GM19193 (cell line): ENCODE data around the gene ACSS1.

ENCODE experiments used
- POLR2A ChIP-seq: IDR thresholded peaks from 4 replicates; pipeline ENCODE4 v1.6.1; 2011; ENCODE audit not compliant: insufficient read depth, insufficient read length; ENCODE audit errors: extremely low read depth

Gene ACSS1

DNA sequence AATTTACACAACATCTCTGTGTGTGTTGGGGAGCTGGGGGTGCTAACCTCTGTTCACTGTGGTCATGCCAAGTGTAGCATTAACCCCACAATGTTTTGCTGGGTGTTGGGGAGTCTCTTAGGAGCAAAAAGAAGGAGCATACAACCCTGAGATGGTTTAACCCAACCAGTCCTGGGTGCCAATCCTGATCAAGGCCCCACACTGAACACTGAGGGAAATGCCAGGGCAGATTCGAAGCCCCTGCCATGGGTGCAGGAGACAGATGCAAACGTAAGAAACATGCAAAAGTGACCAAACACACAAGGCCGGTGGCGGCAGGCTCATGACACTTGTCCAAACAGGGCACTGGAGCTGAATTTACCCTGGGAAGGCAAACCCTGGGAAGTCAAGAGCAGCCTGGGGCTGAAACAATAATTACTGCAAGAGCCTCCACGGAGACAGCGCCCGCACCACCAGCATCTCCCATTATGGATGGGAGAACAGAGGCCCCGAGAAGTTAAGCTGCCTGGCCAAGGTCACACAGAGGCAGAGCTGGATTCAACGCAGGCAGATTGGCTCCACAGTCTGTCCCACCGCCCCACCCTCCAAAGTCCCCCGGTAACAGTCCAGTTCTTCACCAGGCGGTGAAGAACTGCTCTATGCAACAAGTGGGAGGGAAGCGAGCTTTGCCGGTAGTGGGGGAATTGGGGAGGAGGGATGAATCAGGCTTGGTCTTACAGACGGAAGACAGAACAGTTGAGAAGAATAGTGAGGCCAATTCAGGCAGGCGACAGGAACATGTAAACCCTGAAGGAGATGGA, 8.5 kb downstream of the ACSS1 start:
- no peak for TF ChIP-seq POLR2A

DNA sequence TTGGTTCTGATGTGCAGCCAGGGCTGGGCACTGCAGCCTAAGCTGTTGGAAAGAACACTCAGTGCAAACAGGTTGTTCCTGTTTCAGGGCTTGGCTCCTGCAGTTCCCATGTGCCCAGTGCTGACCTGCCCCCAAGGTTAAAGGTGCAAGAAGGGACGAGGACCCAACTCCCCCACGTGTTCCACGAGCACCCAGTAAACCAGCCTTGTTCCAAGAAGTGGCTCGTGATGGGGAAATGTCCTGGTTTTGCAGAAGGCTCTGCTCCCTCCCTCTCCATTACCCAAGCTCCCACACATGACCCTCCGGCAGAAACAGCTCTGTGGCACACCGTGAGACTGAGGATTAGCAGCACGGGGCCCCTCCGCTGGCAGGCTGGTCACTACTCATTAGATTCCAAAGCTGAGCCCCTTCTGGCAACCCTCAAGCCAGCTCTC, 9.4 kb downstream of the ACSS1 start:
- TF ChIP-seq POLR2A, result no peak

DNA sequence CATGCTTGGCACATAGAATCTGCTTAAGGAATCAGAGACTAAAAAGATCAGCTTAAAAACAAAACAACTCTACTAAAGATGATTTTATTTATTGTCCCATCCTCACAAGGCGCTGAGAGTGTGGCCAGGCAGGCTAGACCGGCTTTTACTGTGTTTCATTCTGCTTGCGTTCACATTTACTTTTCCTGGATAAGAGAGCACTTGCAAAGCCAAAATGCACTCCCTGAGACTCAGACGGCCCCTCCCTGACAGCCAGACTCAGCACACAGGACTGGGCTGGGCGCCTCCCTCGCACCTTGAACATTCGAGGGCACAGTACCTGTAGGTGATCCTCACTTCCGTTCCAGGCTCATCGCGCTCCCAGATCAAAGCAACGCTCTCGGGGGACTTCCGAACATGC, 10.2 kb downstream of the ACSS1 start:
- TF ChIP-seq POLR2A, result no peak

DNA sequence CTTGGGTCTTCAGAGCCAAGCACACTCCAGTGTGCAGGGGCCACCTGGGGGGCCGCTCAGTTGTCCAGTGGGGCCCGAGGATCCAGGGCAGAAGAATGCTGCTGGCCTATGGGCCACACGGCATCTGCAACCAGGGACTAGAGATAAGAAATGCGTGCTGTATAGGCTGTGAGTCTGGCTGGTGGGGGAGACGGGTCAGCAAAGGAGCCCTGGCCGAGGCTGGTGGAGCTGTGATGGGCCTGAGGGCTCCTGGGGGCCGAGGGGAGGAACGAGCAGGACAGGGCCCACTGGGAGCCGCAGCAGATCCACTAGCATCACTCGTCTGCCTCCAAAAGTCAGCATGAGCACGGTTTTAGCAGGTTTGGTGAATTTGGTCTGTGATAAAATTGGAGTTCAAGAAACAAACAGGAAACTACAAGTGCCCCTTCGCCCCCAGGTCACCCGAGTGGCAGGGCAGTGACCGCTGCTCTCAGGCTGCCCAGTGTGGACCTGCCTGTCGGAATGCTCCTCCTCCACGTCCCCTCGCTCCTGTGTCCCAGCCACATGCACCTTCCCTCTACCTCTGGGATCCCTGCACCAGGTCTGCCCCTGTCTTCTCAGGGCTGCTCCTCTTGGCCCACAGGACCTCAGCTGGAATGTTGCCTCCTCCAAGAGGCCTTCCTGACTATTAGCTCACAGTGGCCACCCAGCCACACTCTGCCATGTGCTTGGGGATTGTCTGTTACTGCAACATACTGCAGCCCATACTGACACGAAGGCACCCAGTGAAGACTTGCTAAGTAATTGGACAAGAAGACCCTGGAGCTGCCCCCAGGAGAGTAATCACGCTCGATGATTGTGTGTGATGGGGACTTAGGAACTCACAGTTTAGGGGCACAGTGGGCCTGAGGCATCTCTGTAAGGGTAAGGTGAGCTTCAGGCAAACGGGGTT, 10.9 kb downstream of the ACSS1 start:
- no peak for TF ChIP-seq POLR2A

DNA sequence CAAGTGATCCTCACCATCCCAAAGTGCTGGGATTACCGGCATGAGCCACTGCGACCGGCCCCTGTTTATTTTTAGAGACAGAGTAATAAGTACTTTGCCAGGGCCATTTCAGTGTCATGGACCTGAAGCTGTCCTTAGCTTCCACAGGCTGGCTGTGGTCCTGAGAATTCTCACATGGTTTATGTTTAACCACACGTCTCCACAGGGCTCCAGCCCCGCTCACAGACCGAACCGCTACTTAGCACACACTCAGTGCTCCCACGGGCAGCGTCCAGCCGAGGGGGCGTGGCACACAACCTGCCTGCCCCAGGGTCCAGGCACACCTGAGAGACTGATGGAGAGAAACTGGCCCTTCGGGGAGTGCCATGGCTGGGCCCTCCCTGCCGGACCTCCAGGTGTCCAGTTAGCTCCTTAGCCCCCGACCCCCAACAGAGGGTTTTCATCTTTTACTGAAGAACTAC, 11.7 kb downstream of the ACSS1 start:
- no peak for TF ChIP-seq POLR2A

DNA sequence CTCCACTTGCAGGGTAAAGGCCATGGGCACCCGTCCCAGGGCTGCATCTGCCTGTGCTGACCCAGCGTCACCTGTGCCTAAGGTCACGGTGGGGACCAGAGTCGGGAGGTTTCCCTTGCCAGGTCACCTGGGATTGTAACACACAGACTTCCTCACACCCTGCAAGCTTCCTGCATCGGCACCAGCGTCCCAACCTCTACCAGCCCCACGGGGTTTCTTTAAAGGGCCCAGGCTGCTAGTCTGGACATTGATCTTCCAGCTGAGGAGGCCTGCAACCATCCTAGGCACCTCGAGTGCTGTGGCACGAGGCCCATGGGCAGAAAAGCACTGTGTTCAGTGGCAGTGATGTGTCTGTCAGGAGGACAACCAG, 12.6 kb downstream of the ACSS1 start:
- TF ChIP-seq POLR2A, result no peak

DNA sequence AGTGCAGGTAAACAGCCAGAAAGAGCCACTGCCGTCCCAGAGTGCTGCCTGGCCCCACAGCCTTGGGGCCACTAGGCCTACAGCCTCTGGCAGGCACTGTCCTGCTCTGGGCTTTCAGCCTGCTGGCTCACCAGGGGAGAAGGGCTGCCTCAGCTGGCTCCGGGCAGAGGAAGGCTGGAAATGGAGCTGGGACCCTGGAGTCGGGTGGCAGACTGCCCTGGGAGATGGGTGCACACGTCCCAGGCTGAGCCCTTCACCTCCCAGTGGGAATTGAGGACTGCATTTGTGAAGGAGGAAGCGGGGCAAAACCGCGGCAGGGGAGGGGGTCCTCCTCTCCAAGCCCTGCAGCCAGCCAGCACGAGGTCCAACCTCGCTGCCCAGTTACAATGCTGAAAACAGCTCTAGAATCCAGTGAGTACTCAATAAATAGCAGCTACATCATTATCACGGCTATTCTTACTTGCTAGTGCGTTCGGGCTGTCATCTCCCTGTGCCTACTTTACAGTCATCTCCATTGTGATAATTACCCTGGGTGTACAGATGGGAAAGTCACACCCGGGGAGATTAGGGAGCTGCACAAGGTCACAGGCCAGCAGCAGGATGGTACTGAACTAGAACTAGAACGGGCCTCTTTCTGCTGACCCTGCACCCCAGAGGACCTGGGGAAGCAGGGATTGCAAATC, 13.1 kb downstream of the ACSS1 start:
- no peak for TF ChIP-seq POLR2A

DNA sequence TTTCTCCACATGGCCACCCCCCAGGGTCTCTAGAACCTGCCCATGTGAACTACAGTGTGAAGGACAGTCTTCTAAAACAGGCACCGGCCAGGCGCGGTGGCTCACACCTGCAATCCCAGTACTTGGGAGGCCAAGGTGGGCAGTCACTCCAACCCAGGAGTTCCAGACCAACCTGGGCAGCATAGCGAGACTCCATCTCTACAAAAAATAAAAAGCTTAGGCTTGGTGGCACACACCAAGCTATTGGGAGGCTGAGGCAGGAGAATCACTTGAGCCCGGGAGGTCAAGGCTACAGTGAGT, 13.7 kb downstream of the ACSS1 start:
- TF ChIP-seq POLR2A, result no peak

DNA sequence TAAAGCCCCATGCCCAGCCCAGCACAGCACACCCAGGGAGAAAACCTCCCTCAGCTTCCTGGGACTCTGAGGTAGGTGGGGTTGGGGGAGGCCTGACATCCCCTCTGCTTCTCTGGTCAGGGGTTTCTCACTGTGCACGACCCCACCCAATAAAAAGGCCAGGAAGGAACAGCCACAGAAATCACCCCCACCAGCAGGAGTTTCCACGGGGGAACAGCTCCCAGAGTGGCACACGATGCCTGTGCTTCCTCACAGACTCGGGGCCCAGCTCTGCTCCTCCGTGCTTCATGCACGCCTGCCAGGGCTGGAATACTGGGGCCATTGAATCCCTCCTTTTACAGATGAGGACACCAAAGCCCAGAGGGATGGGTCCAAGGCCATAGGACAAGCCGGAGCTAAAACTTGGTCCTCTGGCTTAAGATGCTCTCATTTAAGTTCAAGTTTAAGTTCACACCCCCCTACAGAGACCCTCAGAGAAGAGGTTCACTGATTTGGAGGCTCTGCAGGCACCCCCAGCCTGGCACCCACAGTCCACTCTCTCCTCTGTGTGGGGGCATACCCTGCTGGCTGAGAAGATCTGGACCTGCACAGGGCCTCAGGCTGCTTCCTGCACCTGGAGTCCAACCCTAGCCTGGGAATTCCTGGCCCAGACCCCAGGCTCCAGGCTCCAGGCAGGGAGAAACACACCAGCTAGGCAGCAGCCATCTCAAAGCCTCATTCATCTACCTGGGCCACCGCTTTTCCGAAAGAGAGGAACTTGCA, 14.3 kb downstream of the ACSS1 start:
- no peak for TF ChIP-seq POLR2A

DNA sequence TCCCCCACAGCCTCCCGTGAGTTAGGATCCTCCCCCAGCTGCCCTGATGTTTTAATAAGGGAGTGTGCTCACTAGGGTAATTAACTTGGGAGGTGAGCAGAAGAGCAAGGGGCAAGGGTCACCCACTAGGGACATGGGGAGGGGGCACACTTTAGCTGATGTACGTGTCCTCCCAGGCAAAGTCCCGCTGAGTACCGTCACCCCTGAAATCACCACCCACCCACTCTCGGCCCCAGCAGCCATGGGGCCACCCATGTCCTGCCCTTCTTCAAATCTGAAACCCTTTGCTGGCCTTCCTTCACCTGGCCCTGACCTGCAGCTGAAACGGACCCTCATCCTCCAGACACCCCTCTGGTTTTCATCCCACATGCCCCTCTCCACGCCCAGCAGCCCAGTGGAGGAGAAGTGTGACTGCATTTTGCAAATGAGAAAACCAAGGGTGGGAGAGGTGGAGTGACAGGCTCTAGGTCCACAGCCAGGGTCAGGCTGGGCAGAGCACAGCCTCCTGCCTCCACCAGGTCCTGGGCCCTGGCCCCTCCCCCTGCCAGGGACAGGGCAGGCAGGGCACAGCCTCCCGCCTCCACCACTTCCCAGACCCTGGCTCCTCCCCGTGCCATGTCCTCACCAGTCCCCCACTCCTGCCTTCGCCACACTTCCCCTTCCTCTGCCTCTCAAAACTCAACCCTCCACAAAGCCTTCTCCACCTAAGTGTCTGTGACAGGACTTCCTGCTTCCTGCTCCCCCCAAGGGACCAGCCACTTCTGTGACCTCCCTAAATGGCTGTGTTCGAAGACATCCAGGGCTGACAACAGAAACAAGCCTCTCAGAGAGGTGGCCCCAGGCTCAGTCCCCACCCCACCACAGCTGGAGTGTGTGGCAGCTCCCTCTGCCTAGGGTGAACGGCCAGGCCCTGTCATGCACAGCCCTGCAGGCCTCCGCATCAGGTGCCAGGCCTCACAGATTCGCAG, 15.1 kb downstream of the ACSS1 start:
- TF ChIP-seq POLR2A, result no peak

DNA sequence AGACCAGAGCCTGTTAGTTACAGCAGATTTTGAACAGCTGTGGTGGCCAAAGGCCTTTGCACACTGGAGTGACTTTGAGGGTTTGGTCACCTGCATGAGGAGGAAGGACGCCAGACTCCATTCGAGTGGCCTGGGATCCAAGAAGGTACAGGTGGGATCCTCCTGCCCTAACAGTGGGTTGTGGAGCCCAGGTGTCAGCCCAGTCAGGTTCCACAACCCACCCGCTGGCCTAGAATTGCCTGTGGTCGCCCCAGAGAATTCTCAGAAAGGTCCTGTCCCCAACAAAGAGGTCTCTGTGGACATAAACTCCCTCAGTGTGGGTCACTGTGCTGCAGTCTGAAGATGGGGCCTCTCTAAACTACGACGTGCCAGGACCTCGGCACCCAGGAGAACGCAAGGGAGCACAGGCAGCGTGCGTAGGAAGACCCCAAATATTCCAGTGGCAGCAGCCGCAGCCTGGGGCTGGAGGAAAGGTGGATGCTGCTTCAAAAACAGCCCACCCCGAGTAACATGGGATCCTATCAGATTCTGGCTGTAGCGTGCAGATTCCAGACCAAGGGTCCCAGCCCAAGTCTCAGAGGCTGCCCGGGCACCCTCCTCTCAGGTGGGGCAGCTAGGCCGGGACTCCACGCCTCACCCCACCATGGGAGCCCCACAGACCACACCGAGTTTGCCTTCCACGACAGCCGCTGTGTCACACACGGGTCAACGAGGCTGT, 16.0 kb downstream of the ACSS1 start:
- no peak for TF ChIP-seq POLR2A

DNA sequence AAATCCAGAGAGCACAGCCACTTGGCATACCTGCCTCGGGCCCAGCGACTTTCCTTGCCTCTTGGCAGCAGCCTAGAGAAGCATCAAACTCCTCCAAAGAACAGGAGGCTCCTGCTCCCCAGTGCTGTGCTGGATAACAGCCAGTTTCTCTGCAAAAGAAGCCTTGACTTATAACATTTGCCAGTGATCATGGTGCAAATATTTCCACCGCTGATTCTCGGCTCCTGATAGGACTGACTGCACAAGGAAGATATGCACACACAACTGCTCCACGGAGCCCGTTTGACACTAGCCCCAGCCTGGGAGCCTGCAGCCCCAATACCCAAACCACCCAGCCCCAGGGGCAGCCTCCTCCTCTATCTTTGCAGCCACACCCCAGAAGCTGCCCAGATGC, 17.5 kb downstream of the ACSS1 start:
- no peak for TF ChIP-seq POLR2A

DNA sequence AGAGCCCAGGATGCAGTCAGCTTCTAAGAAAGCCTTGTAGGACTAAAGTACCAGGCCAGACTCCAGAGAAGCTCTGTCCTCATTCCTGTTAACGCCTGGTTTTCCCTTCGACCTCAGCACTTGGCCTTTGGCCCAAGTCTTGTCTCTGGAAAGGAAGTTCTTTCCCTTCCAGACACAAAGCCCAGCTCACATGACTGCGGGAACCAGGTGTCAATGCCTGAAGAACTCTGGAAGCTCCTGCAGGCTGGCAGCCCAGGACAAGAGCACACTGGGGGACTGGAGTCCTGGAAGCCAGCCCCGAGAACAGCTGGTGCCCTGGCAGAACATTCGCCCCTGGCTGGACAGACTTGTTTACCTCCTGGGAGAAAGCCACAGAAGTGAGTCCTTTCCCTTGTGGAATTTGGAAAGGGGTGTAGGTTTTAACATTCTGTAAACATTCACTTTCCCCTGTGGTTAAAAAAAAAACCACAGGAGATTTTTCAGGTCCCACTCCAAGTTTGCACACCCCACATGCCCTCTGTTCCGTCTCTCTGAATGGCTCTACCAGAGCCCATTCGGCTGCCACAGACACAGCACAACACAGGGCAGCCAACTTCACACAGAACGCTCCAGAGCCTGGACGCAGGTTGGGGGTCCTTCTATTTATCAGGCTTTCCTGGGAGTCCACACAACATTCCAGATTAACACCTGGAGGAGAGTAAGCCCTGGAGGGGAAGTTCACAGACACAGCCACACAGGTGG, 18.1 kb downstream of the ACSS1 start:
- TF ChIP-seq POLR2A, result no peak

DNA sequence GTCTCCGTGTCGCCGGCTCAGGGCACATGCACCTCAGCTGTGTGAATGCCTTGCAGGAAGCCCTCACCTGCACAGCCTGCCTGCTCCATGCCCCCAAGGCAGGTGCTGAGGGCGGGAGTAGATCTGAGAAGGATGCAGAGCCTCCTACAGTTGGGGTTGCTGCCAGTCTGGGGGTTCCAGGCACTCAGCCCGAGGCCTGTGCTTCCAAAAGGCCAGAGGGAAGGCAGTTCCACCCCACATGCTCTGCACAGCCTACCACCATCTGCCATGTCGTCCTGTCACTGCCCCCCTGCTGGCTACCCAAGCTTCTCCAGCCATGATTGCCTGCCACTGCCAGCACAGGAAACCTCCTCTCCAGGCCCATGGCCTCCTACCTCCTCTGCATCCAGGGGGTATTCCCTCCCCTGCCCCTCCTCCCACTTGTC, 19.3 kb downstream of the ACSS1 start:
- TF ChIP-seq POLR2A, result no peak
